Activated CD4-positive, alpha-beta T cell treated with anti-CD3 and anti-CD28 coated beads, Interleukin-2, amount 10 ng/mL, durations not matched to agents 7 days and 5 days (primary cell): Measurements from ENCODE around the gene CNTN4. TPM values are rescaled to one million over a fixed set of nuclear protein-coding genes. Genes with fewer than 3 reads are reported as not detected.

Source experiments
- CTCF ChIA-PET: fragments of 350-600 bp; sonication (Branson Sonifier 250); formaldehyde crosslinking; loops from one replicate; lab custom pipeline; 2021; ENCODE audit warnings: antibody characterized with exemption; lab: Charles Lee
- POLR2A ChIA-PET: fragments of 350-600 bp; sonication (Branson Sonifier 250); formaldehyde crosslinking; loops from one replicate; lab custom pipeline; 2021; ENCODE audit warnings: antibody characterized with exemption; lab: Charles Lee
- DNase-seq: peaks from one replicate; pipeline ENCODE4 v3.0.0-alpha.2; 2020
- H3K27ac Mint-ChIP-seq: one replicate; pipeline ENCODE4 v1.8.0; 2021; ENCODE audit warnings: mild to moderate bottlenecking, moderate library complexity, mixed read lengths
- H3K27me3 Mint-ChIP-seq: one replicate; pipeline ENCODE4 v1.8.0; 2021; ENCODE audit warnings: mixed read lengths
- H3K36me3 Mint-ChIP-seq: one replicate; pipeline ENCODE4 v1.8.0; 2021; ENCODE audit warnings: low read depth, mixed read lengths
- H3K4me1 Mint-ChIP-seq: one replicate; pipeline ENCODE4 v1.8.0; 2021; ENCODE audit warnings: mixed read lengths
- H3K4me3 Mint-ChIP-seq: one replicate; pipeline ENCODE4 v1.8.0; 2021; ENCODE audit warnings: mild to moderate bottlenecking, moderate library complexity, mixed read lengths
- H3K9me3 Mint-ChIP-seq: one replicate; pipeline ENCODE4 v1.8.0; 2021; ENCODE audit warnings: mixed read lengths
- total RNA-seq, 2 experiments: library from RNA; stranded (reverse); gene quantifications; one replicate each; pipeline ENCODE4 v1.2.3, GENCODE V29; 2021

Gene CNTN4
- total RNA-seq, 2 experiments from 2014 or later = not detected

- H3K36me3 Mint-ChIP-seq = no peaks in the 10 kb centered on the region
- ChIA-PET CTCF (no interaction called here), POLR2A (no interaction called here)
- peaks cover 4% of the 10 kb centered on the region for H3K27me3 Mint-ChIP-seq
- no peak overlapping the region for H3K4me3 Mint-ChIP-seq
- H3K9me3 Mint-ChIP-seq = no peaks in the 10 kb centered on the region
- H3K4me1 Mint-ChIP-seq = no peaks in the 10 kb centered on the region
- H3K27ac Mint-ChIP-seq = no peak overlapping the region
- no peak for DNase-seq
These were observed 838.4 kb downstream of the CNTN4 start for GRCh38 chr3:2937055-2937454.

GRCh38 chr3:2937592-2937991, 838.9 kb downstream of the CNTN4 start:
- no peak for DNase-seq
- Mint-ChIP-seq H3K36me3 (no peaks in the 10 kb centered on the region), H3K4me1 (no peaks in the 10 kb centered on the region), H3K27ac (no peak overlapping the region), H3K27me3 (peaks cover 4% of the 10 kb centered on the region), H3K9me3 (no peaks in the 10 kb centered on the region), H3K4me3 (no peak overlapping the region)
- CTCF ChIA-PET = no interaction called here
- POLR2A ChIA-PET = no interaction called here

- H3K9me3 Mint-ChIP-seq = no peaks in the 10 kb centered on the region
- ChIA-PET CTCF (no interaction called here), POLR2A (no interaction called here)
- no peaks in the 10 kb centered on the region for H3K4me1 Mint-ChIP-seq
- H3K4me3 Mint-ChIP-seq = no peak overlapping the region
- no peak for DNase-seq
- H3K36me3 Mint-ChIP-seq = no peaks in the 10 kb centered on the region
- H3K27me3 Mint-ChIP-seq = peaks cover 4% of the 10 kb centered on the region
- no peak overlapping the region for H3K27ac Mint-ChIP-seq
These were observed 840.0 kb downstream of the CNTN4 start for GRCh38 chr3:2938711-2939110.

GRCh38 chr3:2940062-2940461, 841.4 kb downstream of the CNTN4 start:
- no peaks in the 10 kb centered on the region for H3K36me3 Mint-ChIP-seq
- H3K9me3 Mint-ChIP-seq = no peaks in the 10 kb centered on the region
- no peak overlapping the region for H3K4me3 Mint-ChIP-seq
- no peaks in the 10 kb centered on the region for H3K4me1 Mint-ChIP-seq
- POLR2A ChIA-PET = no interaction called here
- CTCF ChIA-PET = no interaction called here
- H3K27me3 Mint-ChIP-seq = peaks cover 4% of the 10 kb centered on the region
- no peak overlapping the region for H3K27ac Mint-ChIP-seq
- DNase-seq = no peak

DNA sequence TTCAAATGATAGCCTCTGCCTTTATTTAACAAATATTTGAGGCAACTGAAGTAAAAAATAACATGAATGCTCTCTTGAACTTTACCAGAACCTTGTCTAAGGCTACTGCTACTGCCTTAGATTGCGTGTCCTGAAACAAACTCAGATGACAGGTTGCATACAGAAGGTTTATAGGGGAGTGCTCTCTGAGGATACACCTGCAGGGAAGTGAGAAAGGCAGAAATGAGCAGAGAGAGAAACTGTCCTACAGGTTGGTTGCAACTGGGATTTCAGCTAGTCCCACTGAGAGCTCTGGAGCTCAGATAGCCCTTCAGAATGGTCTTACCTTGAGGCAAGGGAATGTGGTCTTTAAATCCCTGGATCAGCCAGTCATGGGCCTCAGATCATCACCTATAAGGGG, 846.0 kb downstream of the CNTN4 start:
- Mint-ChIP-seq H3K27ac (no peak overlapping the region), H3K9me3 (no peaks in the 10 kb centered on the region), H3K4me3 (no peak overlapping the region), H3K4me1 (no peaks in the 10 kb centered on the region), H3K36me3 (no peaks in the 10 kb centered on the region), H3K27me3 (peaks cover 4% of the 10 kb centered on the region)
- DNase-seq = no peak
- ChIA-PET POLR2A (no interaction called here), CTCF (no interaction called here)

DNA sequence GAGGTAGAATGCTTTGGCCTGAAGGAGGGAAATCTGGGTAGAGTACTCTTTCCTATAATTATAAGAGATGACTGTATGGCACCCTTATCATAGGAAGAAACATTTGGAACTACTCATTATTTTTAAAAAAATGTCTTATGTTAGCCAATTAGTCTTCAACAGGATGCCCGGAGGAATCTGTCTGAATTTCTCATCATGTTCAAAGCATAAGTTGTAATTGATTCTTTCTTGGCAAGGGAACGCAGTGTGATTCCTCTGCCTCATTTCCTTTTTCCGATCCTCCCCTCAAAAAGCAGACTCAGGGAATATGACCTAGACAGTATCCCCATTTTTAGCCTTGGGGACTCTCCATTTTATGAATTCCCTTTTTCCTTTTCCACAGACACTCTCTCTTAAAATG, 846.5 kb downstream of the CNTN4 start:
- Mint-ChIP-seq H3K27me3 (peaks cover 4% of the 10 kb centered on the region), H3K27ac (no peak overlapping the region), H3K4me1 (no peaks in the 10 kb centered on the region), H3K4me3 (no peak overlapping the region), H3K36me3 (no peaks in the 10 kb centered on the region), H3K9me3 (no peaks in the 10 kb centered on the region)
- POLR2A ChIA-PET = no interaction called here
- CTCF ChIA-PET = no interaction called here
- DNase-seq = no peak

DNA sequence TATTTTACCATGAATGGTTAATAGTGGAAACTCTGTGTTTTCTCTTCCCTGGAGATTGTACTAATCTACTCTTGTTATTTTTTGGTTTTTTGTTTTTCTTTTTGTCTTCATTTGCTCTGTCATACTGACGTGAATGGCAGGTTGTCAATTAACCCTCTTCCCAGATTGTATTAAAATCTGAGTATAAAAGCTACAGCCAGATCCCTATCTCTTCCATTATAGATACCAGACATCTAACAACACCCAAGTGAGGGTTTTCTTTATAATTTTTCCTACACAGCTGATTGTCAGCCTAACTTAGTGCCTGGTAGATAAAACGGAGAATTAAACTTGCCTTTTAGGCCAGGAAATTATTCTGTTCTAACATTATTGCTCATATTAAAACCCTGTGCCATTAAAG, 848.9 kb downstream of the CNTN4 start:
- Mint-ChIP-seq H3K4me1 (no peaks in the 10 kb centered on the region), H3K4me3 (no peak overlapping the region), H3K27me3 (no peaks in the 10 kb centered on the region), H3K9me3 (no peaks in the 10 kb centered on the region), H3K36me3 (no peaks in the 10 kb centered on the region), H3K27ac (no peak overlapping the region)
- no peak for DNase-seq
- ChIA-PET POLR2A (no interaction called here), CTCF (no interaction called here)

DNA sequence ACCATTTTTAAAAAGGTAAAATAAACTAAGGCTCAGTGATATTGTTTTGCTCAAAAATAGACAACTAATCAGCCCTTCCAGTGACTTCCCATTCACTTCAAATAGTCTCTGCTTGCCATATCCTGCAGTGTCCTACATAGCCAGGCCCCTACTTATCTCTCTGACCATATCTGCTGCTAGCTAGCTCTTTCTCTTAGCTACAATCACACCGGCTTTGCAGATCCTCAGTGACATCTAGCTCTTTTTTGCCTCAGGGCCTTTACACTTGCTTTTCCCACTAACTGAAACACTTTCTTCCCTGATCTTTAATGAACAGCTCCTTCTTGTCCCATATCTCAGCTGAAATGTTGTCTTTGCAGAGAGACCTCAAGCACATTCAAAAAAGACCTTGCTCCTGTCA, 850.2 kb downstream of the CNTN4 start:
- DNase-seq = no peak
- CTCF ChIA-PET = no interaction called here
- POLR2A ChIA-PET = no interaction called here
- H3K4me1 Mint-ChIP-seq = no peaks in the 10 kb centered on the region
- H3K9me3 Mint-ChIP-seq = no peaks in the 10 kb centered on the region
- no peak overlapping the region for H3K4me3 Mint-ChIP-seq
- H3K27ac Mint-ChIP-seq = no peak overlapping the region
- no peaks in the 10 kb centered on the region for H3K36me3 Mint-ChIP-seq
- H3K27me3 Mint-ChIP-seq = no peaks in the 10 kb centered on the region

DNA sequence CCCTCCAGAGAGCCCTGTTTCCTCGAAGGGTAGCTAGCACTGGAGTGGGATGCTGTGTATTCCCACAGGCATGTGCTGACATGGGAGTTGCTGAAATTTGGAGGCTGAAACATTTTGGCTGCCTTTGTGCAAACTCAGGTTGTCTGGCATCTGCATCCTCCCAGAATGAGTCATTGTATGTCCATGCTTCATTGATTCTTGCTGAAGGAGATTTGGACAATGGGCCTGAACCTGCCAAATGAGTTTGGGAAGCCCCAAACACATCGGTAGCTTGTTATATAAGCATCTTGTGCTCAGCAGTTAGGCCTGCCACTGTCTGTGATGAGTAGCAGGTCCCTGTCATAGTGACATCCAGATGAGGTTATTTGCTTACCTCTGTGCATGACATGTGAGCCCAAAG, 851.5 kb downstream of the CNTN4 start:
- H3K36me3 Mint-ChIP-seq = no peaks in the 10 kb centered on the region
- H3K9me3 Mint-ChIP-seq = no peaks in the 10 kb centered on the region
- no peaks in the 10 kb centered on the region for H3K27me3 Mint-ChIP-seq
- ChIA-PET CTCF (no interaction called here), POLR2A (no interaction called here)
- H3K4me3 Mint-ChIP-seq = no peak overlapping the region
- no peak overlapping the region for H3K27ac Mint-ChIP-seq
- H3K4me1 Mint-ChIP-seq = no peaks in the 10 kb centered on the region
- no peak for DNase-seq

DNA sequence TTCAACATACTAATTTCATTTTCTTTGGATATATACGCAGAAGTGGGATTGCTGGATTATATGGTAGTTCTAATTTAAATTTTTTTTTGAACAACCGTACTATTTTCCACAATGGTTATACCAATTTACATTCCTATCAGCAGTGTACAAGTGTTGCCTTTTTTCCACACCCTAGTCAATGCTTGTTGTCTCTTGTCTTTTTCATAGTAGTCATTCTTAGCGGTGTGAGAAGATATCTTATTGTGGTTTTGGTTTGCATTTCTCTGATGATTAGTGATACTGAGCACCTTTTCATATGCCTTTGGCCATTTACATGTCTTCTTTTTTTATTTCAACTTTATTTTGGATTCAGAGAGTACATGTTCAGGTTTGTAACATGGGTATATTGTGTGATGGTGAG, 858.4 kb downstream of the CNTN4 start:
- ChIA-PET CTCF (no interaction called here), POLR2A (no interaction called here)
- no peaks in the 10 kb centered on the region for H3K36me3 Mint-ChIP-seq
- H3K4me1 Mint-ChIP-seq = no peaks in the 10 kb centered on the region
- H3K4me3 Mint-ChIP-seq = no peak overlapping the region
- no peak for DNase-seq
- H3K27ac Mint-ChIP-seq = no peak overlapping the region
- no peaks in the 10 kb centered on the region for H3K27me3 Mint-ChIP-seq
- no peaks in the 10 kb centered on the region for H3K9me3 Mint-ChIP-seq

DNA sequence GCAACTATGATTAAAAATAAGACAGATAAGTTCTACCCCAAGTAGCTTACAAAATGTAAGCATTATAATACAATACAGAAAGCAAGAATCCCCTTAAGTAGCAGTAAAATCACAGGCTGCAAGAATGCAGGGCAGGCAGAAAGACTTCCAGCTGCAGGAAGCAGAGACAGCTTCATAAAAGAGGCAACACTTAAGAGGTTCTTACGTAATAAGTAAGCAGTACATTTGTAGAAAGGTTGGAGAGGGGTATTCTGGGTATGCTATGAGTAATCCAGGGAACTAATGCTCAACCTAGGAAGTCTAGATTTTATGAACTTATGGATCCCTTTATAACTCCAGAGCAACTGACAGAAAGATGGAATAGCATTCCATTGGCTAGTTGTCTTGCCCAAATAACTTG, 859.9 kb downstream of the CNTN4 start:
- Mint-ChIP-seq H3K36me3 (no peaks in the 10 kb centered on the region), H3K27me3 (no peaks in the 10 kb centered on the region), H3K4me1 (no peaks in the 10 kb centered on the region), H3K9me3 (no peaks in the 10 kb centered on the region), H3K4me3 (no peak overlapping the region), H3K27ac (no peak overlapping the region)
- POLR2A ChIA-PET = no interaction called here
- no peak for DNase-seq
- CTCF ChIA-PET = no interaction called here

GRCh38 chr3:2961576-2961975, 862.9 kb downstream of the CNTN4 start:
- no peak for DNase-seq
- H3K36me3 Mint-ChIP-seq = no peaks in the 10 kb centered on the region
- ChIA-PET CTCF (no interaction called here), POLR2A (no interaction called here)
- H3K9me3 Mint-ChIP-seq = no peaks in the 10 kb centered on the region
- no peaks in the 10 kb centered on the region for H3K4me1 Mint-ChIP-seq
- H3K27me3 Mint-ChIP-seq = peaks cover 2% of the 10 kb centered on the region
- no peak overlapping the region for H3K27ac Mint-ChIP-seq
- no peak overlapping the region for H3K4me3 Mint-ChIP-seq

GRCh38 chr3:2967871-2968270, 869.2 kb downstream of the CNTN4 start:
- Mint-ChIP-seq H3K27ac (no peak overlapping the region), H3K4me3 (no peak overlapping the region), H3K9me3 (no peaks in the 10 kb centered on the region), H3K27me3 (peaks cover 10% of the 10 kb centered on the region), H3K4me1 (no peaks in the 10 kb centered on the region), H3K36me3 (no peaks in the 10 kb centered on the region)
- CTCF ChIA-PET = interaction anchor here (0.6 kb wide), 1 partner anchor 19 kb away, joined by 4 read pairs; no protein-coding TSS in a partner anchor
- DNase-seq = no peak
- POLR2A ChIA-PET = no interaction called here

DNA sequence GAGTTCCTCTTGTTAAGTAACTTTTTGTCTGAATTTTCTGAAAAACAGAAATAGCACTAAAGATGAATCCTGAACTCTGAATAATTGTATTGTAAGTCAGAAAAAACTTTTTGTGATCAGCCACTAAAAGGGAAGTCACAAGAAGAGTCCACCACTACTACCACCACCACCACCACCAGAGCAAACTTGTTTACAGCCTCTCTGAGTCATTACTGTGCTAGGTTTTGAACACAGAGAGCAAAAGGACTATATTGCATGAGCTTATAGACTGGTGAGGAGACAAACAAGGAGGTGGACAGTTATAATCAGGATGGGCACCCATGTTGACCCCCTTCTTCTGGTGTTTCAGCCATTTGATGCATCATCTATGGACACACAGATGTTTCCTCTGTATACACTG, 869.8 kb downstream of the CNTN4 start:
- ChIA-PET POLR2A (no interaction called here), CTCF (no interaction called here)
- Mint-ChIP-seq H3K9me3 (no peaks in the 10 kb centered on the region), H3K4me1 (no peaks in the 10 kb centered on the region), H3K4me3 (no peak overlapping the region), H3K27ac (no peak overlapping the region), H3K36me3 (no peaks in the 10 kb centered on the region), H3K27me3 (peaks cover 10% of the 10 kb centered on the region)
- DNase-seq = no peak
